Uterus (tissue), 2 donors: ENCODE data around the gene PHF14.

Source experiments
- CTCF ChIP-seq, 4 experiments: fragments of 200-600 bp in 2 of 4; fragments of 450-650 bp in 2 of 4; sonication (generic) in 2 of 4; IDR thresholded peaks; one replicate each; pipeline ENCODE4 v1.5.1; 2016 to 2019; ENCODE audit warnings: antibody characterized with exemption in 4 of 4, mild to moderate bottlenecking in 2 of 4, moderate library complexity in 1 of 4
- POLR2A ChIP-seq, 2 donors: fragments of 450-650 bp; IDR thresholded peaks; one replicate each; pipeline ENCODE4 v1.6.1; 2016; ENCODE audit warnings: antibody characterized with exemption in 2 of 2, mild to moderate bottlenecking in 1 of 2, moderate library complexity in 1 of 2

GRCh38 chr7:10934292-10934691 lies 39.4 kb upstream of the PHF14 start:
- no peak for TF ChIP-seq POLR2A (IDR thresholded peaks at IDR 0.05)
- TF ChIP-seq CTCF (IDR thresholded peaks at IDR 0.05), result no peak
